Endometrial microvascular endothelial cells (primary cell): ENCODE results near the gene KIF5A. TPM values are rescaled to one million over a fixed set of nuclear protein-coding genes. Genes with fewer than 3 reads are reported as not detected.

Source experiments
- in situ Hi-C: cut with HindIII; loops from 2 replicates; pipeline ENCODE4 v1.10.0; 2017; ENCODE audit warnings: low sequenced_read_pairs, low pct_unique_long_range_greater_than_20kb; ENCODE audit errors: inconsistent ontology term
- total RNA-seq: library from RNA; depleted of rRNA; stranded (reverse); fragments of >200 nt; gene quantifications from one replicate; pipeline ENCODE4 v1.2.3, GENCODE V29; 2015; ENCODE audit errors: inconsistent ontology term

KIF5A gene
- total RNA-seq, 1 donor from 2014 or later: not detected

GRCh38 chr12:57518920-57519795 is 30.7 kb upstream of the KIF5A start:
- in situ Hi-C loops: no loop called here

GRCh38 chr12:57519796-57520052 is 30.1 kb upstream of the KIF5A start:
- in situ Hi-C loops: no loop called here

- in situ Hi-C loops: no loop called here
Measured at GRCh38 chr12:57520053-57520818, 29.6 kb upstream of the KIF5A start, which contains the start of gene DDIT3. DDIT3 (minus strand) TSS chr12:57520514; CDS start chr12:57517406, 3,108 bp downstream.

- in situ Hi-C loops: no loop called here
Measured at GRCh38 chr12:57521525-57522010, 28.3 kb upstream of the KIF5A start.

- in situ Hi-C loops: no loop called here
Measured at GRCh38 chr12:57522011-57522886, 27.6 kb upstream of the KIF5A start, which contains the start of gene MBD6. MBD6 (plus strand) TSS chr12:57522824; CDS start chr12:57524304, 1,480 bp downstream.

GRCh38 chr12:57522887-57523705 is 26.7 kb upstream of the KIF5A start:
- in situ Hi-C loops: no loop called here

GRCh38 chr12:57523706-57524614 is 25.9 kb upstream of the KIF5A start:
- in situ Hi-C loops: no loop called here

- in situ Hi-C loops: no loop called here
Measured at GRCh38 chr12:57524814-57525614, 24.8 kb upstream of the KIF5A start.

- in situ Hi-C loops: no loop called here
Measured at GRCh38 chr12:57525615-57526383, 24.0 kb upstream of the KIF5A start.

- in situ Hi-C loops: no loop called here
Measured at GRCh38 chr12:57526477-57527126, 23.2 kb upstream of the KIF5A start.

GRCh38 chr12:57527184-57527583 is 22.7 kb upstream of the KIF5A start:
- in situ Hi-C loops: no loop called here

GRCh38 chr12:57528176-57528575 is 21.7 kb upstream of the KIF5A start:
- in situ Hi-C loops: no loop called here

GRCh38 chr12:57528831-57529555 is 20.9 kb upstream of the KIF5A start:
- in situ Hi-C loops: no loop called here

GRCh38 chr12:57529831-57530230 is 20.0 kb upstream of the KIF5A start:
- in situ Hi-C loops: no loop called here
